CD4-positive, alpha-beta T cell (primary cell): ENCODE results near the gene STARD8. TPM values are rescaled to one million over a fixed set of nuclear protein-coding genes. Genes with fewer than 3 reads are reported as not detected.

Experiments used
- ATAC-seq: fragments of 200-7000 bp; cut with Tn5 transposase; one replicate; pipeline ENCODE4 v1.10.0; 2022; ENCODE audit warnings: mild to moderate bottlenecking; ENCODE audit not compliant: poor library complexity
- CTCF ChIA-PET: fragments of 350-600 bp; sonication (Branson Sonifier 250); formaldehyde crosslinking; loops from one replicate; lab custom pipeline; 2021; ENCODE audit warnings: antibody characterized with exemption, inconsistent platforms; lab: Charles Lee
- POLR2A ChIA-PET: fragments of 350-600 bp; sonication (Branson Sonifier 250); formaldehyde crosslinking; loops from one replicate; lab custom pipeline; 2021; ENCODE audit warnings: antibody characterized with exemption, inconsistent platforms; lab: Charles Lee
- DNase-seq, 14 experiments: peaks; one replicate each; pipeline ENCODE4 v3.0.0-alpha.2; 2013 to 2020; ENCODE audit warnings: mixed read lengths in 2 of 14
- H3K27ac ChIP-seq, 2 donors: one replicate each; pipeline versions ENCODE4 v1.5.1 to v1.7.0; 2013; ENCODE audit warnings: low read length in 2 of 2, low read depth in 1 of 2, mild to moderate bottlenecking in 1 of 2
- H3K27me3 ChIP-seq, 2 experiments: 1 replicate in 1 of 2; 2 replicates in 1 of 2; pipeline versions ENCODE4 v1.6.1 to v1.7.0; 2013; ENCODE audit warnings: low read length in 2 of 2, control low read depth in 1 of 2, mild to moderate bottlenecking in 1 of 2, moderate library complexity in 1 of 2; ENCODE audit not compliant: insufficient read depth in 2 of 2, control insufficient read depth in 1 of 2
- H3K36me3 ChIP-seq: one replicate; pipeline ENCODE4 v1.6.1; 2013; ENCODE audit warnings: low read length, control low read depth; ENCODE audit not compliant: insufficient read depth
- H3K4me1 ChIP-seq: one replicate; pipeline ENCODE4 v1.6.1; 2013; ENCODE audit warnings: low read length, control low read depth; ENCODE audit not compliant: insufficient read depth
- H3K4me3 ChIP-seq: one replicate; pipeline ENCODE4 v1.5.1; 2013; ENCODE audit warnings: mild to moderate bottlenecking, low read length, moderate library complexity
- H3K9me3 ChIP-seq, 2 experiments: 1 replicate in 1 of 2; 2 replicates in 1 of 2; pipeline versions ENCODE4 v1.6.1 to v1.7.0; 2013; ENCODE audit warnings: low read length in 2 of 2, mild to moderate bottlenecking in 2 of 2, control low read depth in 1 of 2, moderate library complexity in 1 of 2; ENCODE audit not compliant: control insufficient read depth in 1 of 2, insufficient read depth in 1 of 2
- H3K27ac Mint-ChIP-seq: one replicate; pipeline ENCODE4 v1.8.0; 2020; ENCODE audit warnings: mixed read lengths
- H3K27me3 Mint-ChIP-seq: one replicate; pipeline ENCODE4 v1.8.0; 2021; ENCODE audit warnings: mixed read lengths
- H3K36me3 Mint-ChIP-seq: one replicate; pipeline ENCODE4 v1.8.0; 2021; ENCODE audit warnings: low read depth, mixed read lengths
- H3K4me1 Mint-ChIP-seq: one replicate; pipeline ENCODE4 v1.8.0; 2021; ENCODE audit warnings: low read depth, mixed read lengths
- H3K4me3 Mint-ChIP-seq: one replicate; pipeline ENCODE4 v1.8.0; 2020; ENCODE audit warnings: mild to moderate bottlenecking, mixed read lengths
- H3K9me3 Mint-ChIP-seq: one replicate; pipeline ENCODE4 v1.8.0; 2020; ENCODE audit warnings: mixed read lengths
- intact Hi-C, 2 experiments: fragments of 100-400 bp; cut with DNase I in 1 of 2; cut with micrococcal nuclease in 1 of 2; formaldehyde crosslinking; loops; one replicate each; pipeline versions ENCODE4 v1.15.1 to v1.9.0; 2023 to 2025; cut with DNase I, micrococcal nuclease
- total RNA-seq, 174 experiments: library from RNA in 2 of 174; stranded (reverse) in 2 of 174; gene quantifications; one replicate each; pipeline ENCODE4 v1.2.3 and lab custom pipeline; 2021 to 2026
- TF ChIP-seq, protein P1 (sequence below): fragments of 200-600 bp; IDR thresholded peaks from one replicate; pipeline ENCODE4 v1.8.0; 2022; ENCODE audit warnings: antibody characterized with exemption, mild to moderate bottlenecking

Gene STARD8
- total RNA-seq, 2 experiments from 2014 or later, result 0.22 to 0.25 TPM

DNA sequence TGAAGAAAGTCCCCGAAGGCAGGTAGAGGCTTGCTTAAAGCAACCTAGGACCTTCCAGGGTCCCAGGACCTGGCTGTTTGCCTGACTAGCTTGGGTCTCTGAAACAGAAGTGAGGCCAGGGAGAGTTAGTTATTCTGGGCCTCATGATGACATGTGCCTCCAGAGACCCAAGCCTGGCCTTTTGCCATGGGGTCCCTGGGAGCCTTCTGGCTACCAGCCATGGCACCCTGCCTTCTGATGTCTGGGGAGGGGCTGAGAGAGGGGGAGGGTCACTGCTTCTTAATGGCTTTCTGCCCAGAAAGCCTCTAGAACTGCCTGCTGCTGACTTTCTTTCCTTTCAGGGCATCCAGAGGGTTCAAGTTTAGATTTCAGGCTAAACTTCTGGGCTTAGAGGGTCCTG is 1.0 kb upstream of the STARD8 start:
- Mint-ChIP-seq H3K4me1 (no peaks in the 10 kb centered on the region), H3K27ac (no peak overlapping the region), H3K9me3 (no peaks in the 10 kb centered on the region), H3K36me3 (no peaks in the 10 kb centered on the region), H3K4me3 (no peak overlapping the region), H3K27me3 (peaks cover 13% of the 10 kb centered on the region)
- CTCF ChIA-PET, result no interaction called here
- DNase-seq (no peak), ATAC-seq (no peak)
- H3K27ac ChIP-seq, result no peak overlapping the region
- H3K9me3 ChIP-seq, result no peaks in the 10 kb centered on the region
- H3K4me3 ChIP-seq, result no peak overlapping the region
- H3K4me1 ChIP-seq, result no peaks in the 10 kb centered on the region
- intact Hi-C loops, result no loop called here
- POLR2A ChIA-PET, result no interaction called here
- H3K27me3 ChIP-seq, result no peaks in the 10 kb centered on the region
- TF ChIP-seq, protein P1, sequence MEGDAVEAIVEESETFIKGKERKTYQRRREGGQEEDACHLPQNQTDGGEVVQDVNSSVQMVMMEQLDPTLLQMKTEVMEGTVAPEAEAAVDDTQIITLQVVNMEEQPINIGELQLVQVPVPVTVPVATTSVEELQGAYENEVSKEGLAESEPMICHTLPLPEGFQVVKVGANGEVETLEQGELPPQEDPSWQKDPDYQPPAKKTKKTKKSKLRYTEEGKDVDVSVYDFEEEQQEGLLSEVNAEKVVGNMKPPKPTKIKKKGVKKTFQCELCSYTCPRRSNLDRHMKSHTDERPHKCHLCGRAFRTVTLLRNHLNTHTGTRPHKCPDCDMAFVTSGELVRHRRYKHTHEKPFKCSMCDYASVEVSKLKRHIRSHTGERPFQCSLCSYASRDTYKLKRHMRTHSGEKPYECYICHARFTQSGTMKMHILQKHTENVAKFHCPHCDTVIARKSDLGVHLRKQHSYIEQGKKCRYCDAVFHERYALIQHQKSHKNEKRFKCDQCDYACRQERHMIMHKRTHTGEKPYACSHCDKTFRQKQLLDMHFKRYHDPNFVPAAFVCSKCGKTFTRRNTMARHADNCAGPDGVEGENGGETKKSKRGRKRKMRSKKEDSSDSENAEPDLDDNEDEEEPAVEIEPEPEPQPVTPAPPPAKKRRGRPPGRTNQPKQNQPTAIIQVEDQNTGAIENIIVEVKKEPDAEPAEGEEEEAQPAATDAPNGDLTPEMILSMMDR, result no peak
- no peaks in the 10 kb centered on the region for H3K36me3 ChIP-seq

DNA sequence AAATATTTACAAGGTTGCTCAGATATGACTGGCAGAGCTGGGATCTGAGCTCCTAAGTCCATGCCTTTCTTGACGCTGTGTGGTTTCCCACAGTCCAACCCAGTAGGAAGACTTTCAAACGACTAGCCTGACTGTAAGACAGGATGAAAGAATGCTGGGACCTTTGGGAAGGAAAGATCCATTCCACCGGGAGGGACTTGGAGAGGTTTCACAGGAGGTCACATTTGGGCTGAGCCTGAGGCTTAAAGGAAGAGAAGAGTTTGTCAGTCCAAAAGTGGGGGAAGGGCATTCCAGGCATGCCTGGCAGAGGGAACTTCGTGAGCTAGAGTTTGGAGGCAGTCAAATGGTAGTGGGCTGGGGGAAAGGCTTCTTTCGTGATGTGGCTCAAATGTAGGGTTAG is 1.5 kb downstream of the STARD8 start:
- TF ChIP-seq, protein P1, result no peak
- H3K9me3 Mint-ChIP-seq, result no peaks in the 10 kb centered on the region
- no peaks in the 10 kb centered on the region for H3K4me1 Mint-ChIP-seq
- Histone ChIP-seq H3K9me3 (no peaks in the 10 kb centered on the region), H3K36me3 (no peaks in the 10 kb centered on the region), H3K4me1 (no peaks in the 10 kb centered on the region), H3K27ac (no peak overlapping the region), H3K27me3 (no peaks in the 10 kb centered on the region), H3K4me3 (no peak overlapping the region)
- no peak for DNase-seq
- H3K4me3 Mint-ChIP-seq, result no peak overlapping the region
- ChIA-PET POLR2A (no interaction called here), CTCF (no interaction called here)
- H3K27me3 Mint-ChIP-seq, result peaks cover 13% of the 10 kb centered on the region
- no peaks in the 10 kb centered on the region for H3K36me3 Mint-ChIP-seq
- intact Hi-C loops, result no loop called here
- no peak for ATAC-seq
- H3K27ac Mint-ChIP-seq, result no peak overlapping the region

GRCh38 chrX:68650491-68650890 is 3.0 kb downstream of the STARD8 start:
- Histone ChIP-seq H3K36me3 (no peaks in the 10 kb centered on the region), H3K4me3 (no peak overlapping the region), H3K4me1 (no peaks in the 10 kb centered on the region), H3K27ac (no peak overlapping the region), H3K27me3 (no peaks in the 10 kb centered on the region), H3K9me3 (no peaks in the 10 kb centered on the region)
- H3K36me3 Mint-ChIP-seq, result no peaks in the 10 kb centered on the region
- H3K4me1 Mint-ChIP-seq, result no peaks in the 10 kb centered on the region
- ATAC-seq (no peak), DNase-seq (no peak)
- CTCF ChIA-PET, result no interaction called here
- TF ChIP-seq, protein P1, result no peak
- H3K9me3 Mint-ChIP-seq, result no peaks in the 10 kb centered on the region
- intact Hi-C loops, result no loop called here
- POLR2A ChIA-PET, result no interaction called here
- no peak overlapping the region for H3K27ac Mint-ChIP-seq
- H3K4me3 Mint-ChIP-seq, result no peak overlapping the region
- peaks cover 13% of the 10 kb centered on the region for H3K27me3 Mint-ChIP-seq
